BLaER1 (cell line): Measurements from ENCODE around the gene TTN.
"Not testable (repeated sequence)": the region's sequence is repeated elsewhere in the genome, so short reads cannot be mapped to it uniquely, and the experiment has no call there.

ENCODE experiments used
- H3K27ac ChIP-seq: shearing (Covaris generic); formaldehyde crosslinking; 2 replicates; pipeline ENCODE4 v1.8.1; 2022
- H3K27me3 ChIP-seq: shearing (Covaris generic); formaldehyde crosslinking; 2 replicates; pipeline ENCODE4 v1.8.1; 2022
- H3K36me3 ChIP-seq: shearing (Covaris generic); formaldehyde crosslinking; 2 replicates; pipeline ENCODE4 v1.8.1; 2022
- H3K4me1 ChIP-seq: shearing (Covaris generic); formaldehyde crosslinking; 2 replicates; pipeline ENCODE4 v1.8.1; 2022
- H3K4me2 ChIP-seq: shearing (Covaris generic); formaldehyde crosslinking; 2 replicates; pipeline ENCODE4 v1.8.1; 2022
- H3K4me3 ChIP-seq: shearing (Covaris generic); formaldehyde crosslinking; 2 replicates; pipeline ENCODE4 v1.8.1; 2022
- H3K9ac ChIP-seq: shearing (Covaris generic); formaldehyde crosslinking; 2 replicates; pipeline ENCODE4 v1.8.1; 2022
- H3K9me3 ChIP-seq: shearing (Covaris generic); formaldehyde crosslinking; 2 replicates; pipeline ENCODE4 v1.8.1; 2022
- H4K20me1 ChIP-seq: shearing (Covaris generic); formaldehyde crosslinking; 2 replicates; pipeline ENCODE4 v1.8.1; 2022
- Cebpa-rat ChIP-seq: shearing (Covaris generic); IDR thresholded peaks from 2 replicates; pipeline ENCODE4 v1.8.1; 2022

The TTN gene

GRCh38 chr2:178683877-178684276 lies 123.3 kb downstream of the TTN start:
- no peaks in the 10 kb centered on the region for H3K27me3 ChIP-seq
- H3K9me3 ChIP-seq: no peaks in the 10 kb centered on the region
- H3K4me3 ChIP-seq: no peak overlapping the region
- no peaks in the 10 kb centered on the region for H3K4me1 ChIP-seq
- TF ChIP-seq Cebpa-rat: no peak
- H3K27ac ChIP-seq: no peak overlapping the region
- H3K36me3 ChIP-seq: no peaks in the 10 kb centered on the region
- no peaks in the 10 kb centered on the region for H4K20me1 ChIP-seq
- H3K9ac ChIP-seq: no peak overlapping the region
- H3K4me2 ChIP-seq: no peak overlapping the region

- no peak for TF ChIP-seq Cebpa-rat
- Histone ChIP-seq H3K27ac (no peak overlapping the region), H4K20me1 (no peaks in the 10 kb centered on the region), H3K4me3 (no peak overlapping the region), H3K27me3 (no peaks in the 10 kb centered on the region), H3K9ac (no peak overlapping the region), H3K4me1 (no peaks in the 10 kb centered on the region), H3K9me3 (no peaks in the 10 kb centered on the region), H3K36me3 (no peaks in the 10 kb centered on the region), H3K4me2 (no peak overlapping the region)
Observed at GRCh38 chr2:178681081-178681480, 126.1 kb downstream of the TTN start.

GRCh38 chr2:178679891-178680290 lies 127.3 kb downstream of the TTN start:
- Histone ChIP-seq H4K20me1 (no peaks in the 10 kb centered on the region), H3K27ac (no peak overlapping the region), H3K4me3 (no peak overlapping the region), H3K9me3 (no peaks in the 10 kb centered on the region), H3K4me2 (no peak overlapping the region), H3K36me3 (no peaks in the 10 kb centered on the region), H3K9ac (no peak overlapping the region), H3K4me1 (no peaks in the 10 kb centered on the region), H3K27me3 (no peaks in the 10 kb centered on the region)
- TF ChIP-seq Cebpa-rat: no peak

GRCh38 chr2:178677599-178677998 lies 129.6 kb downstream of the TTN start:
- Histone ChIP-seq H3K4me3 (no peak overlapping the region), H3K36me3 (no peaks in the 10 kb centered on the region), H3K9me3 (no peaks in the 10 kb centered on the region), H3K27ac (no peak overlapping the region), H3K4me2 (no peak overlapping the region), H3K9ac (no peak overlapping the region), H3K4me1 (no peaks in the 10 kb centered on the region), H4K20me1 (no peaks in the 10 kb centered on the region), H3K27me3 (no peaks in the 10 kb centered on the region)
- TF ChIP-seq Cebpa-rat: no peak

GRCh38 chr2:178676046-178676445 lies 131.2 kb downstream of the TTN start:
- Histone ChIP-seq H3K4me2 (no peak overlapping the region), H3K27ac (no peak overlapping the region), H3K36me3 (no peaks in the 10 kb centered on the region), H3K27me3 (no peaks in the 10 kb centered on the region), H4K20me1 (no peaks in the 10 kb centered on the region), H3K9me3 (no peaks in the 10 kb centered on the region), H3K4me1 (no peaks in the 10 kb centered on the region), H3K9ac (no peak overlapping the region), H3K4me3 (no peak overlapping the region)
- TF ChIP-seq Cebpa-rat: no peak

GRCh38 chr2:178674122-178674521 lies 133.1 kb downstream of the TTN start:
- Histone ChIP-seq H3K27ac (no peak overlapping the region), H3K27me3 (no peaks in the 10 kb centered on the region), H3K9ac (no peak overlapping the region), H4K20me1 (no peaks in the 10 kb centered on the region), H3K4me2 (no peak overlapping the region), H3K4me3 (no peak overlapping the region), H3K36me3 (no peaks in the 10 kb centered on the region), H3K9me3 (no peaks in the 10 kb centered on the region), H3K4me1 (no peaks in the 10 kb centered on the region)
- no peak for TF ChIP-seq Cebpa-rat

GRCh38 chr2:178666458-178666857 lies 140.8 kb downstream of the TTN start:
- Histone ChIP-seq H3K9ac (no peak overlapping the region), H3K36me3 (no peaks in the 10 kb centered on the region), H3K4me3 (no peak overlapping the region), H3K9me3 (no peaks in the 10 kb centered on the region), H3K27ac (no peak overlapping the region), H3K27me3 (no peaks in the 10 kb centered on the region), H3K4me2 (no peak overlapping the region), H4K20me1 (no peaks in the 10 kb centered on the region), H3K4me1 (no peaks in the 10 kb centered on the region)
- TF ChIP-seq Cebpa-rat: no peak

GRCh38 chr2:178658480-178658879 lies 148.7 kb downstream of the TTN start:
- not testable (repeated sequence) for H3K27ac ChIP-seq, H3K4me2 ChIP-seq, H3K4me1 ChIP-seq, H3K9ac ChIP-seq, H4K20me1 ChIP-seq, H3K36me3 ChIP-seq, H3K4me3 ChIP-seq, H3K9me3 ChIP-seq, H3K27me3 ChIP-seq

GRCh38 chr2:178650554-178650953 lies 156.7 kb downstream of the TTN start:
- Histone ChIP-seq H3K27ac (no peak overlapping the region), H4K20me1 (no peaks in the 10 kb centered on the region), H3K9ac (no peak overlapping the region), H3K9me3 (no peaks in the 10 kb centered on the region), H3K36me3 (no peaks in the 10 kb centered on the region), H3K27me3 (no peaks in the 10 kb centered on the region), H3K4me1 (no peaks in the 10 kb centered on the region), H3K4me3 (no peak overlapping the region), H3K4me2 (no peak overlapping the region)
- TF ChIP-seq Cebpa-rat: no peak

GRCh38 chr2:178644919-178645318 lies 162.3 kb downstream of the TTN start:
- H4K20me1 ChIP-seq: no peaks in the 10 kb centered on the region
- no peak overlapping the region for H3K4me2 ChIP-seq
- no peaks in the 10 kb centered on the region for H3K9me3 ChIP-seq
- TF ChIP-seq Cebpa-rat: no peak
- no peaks in the 10 kb centered on the region for H3K4me1 ChIP-seq
- H3K27ac ChIP-seq: no peak overlapping the region
- no peak overlapping the region for H3K4me3 ChIP-seq
- H3K36me3 ChIP-seq: no peaks in the 10 kb centered on the region
- H3K27me3 ChIP-seq: no peaks in the 10 kb centered on the region
- H3K9ac ChIP-seq: no peak overlapping the region

GRCh38 chr2:178641498-178641897 lies 165.7 kb downstream of the TTN start:
- Histone ChIP-seq H3K9me3 (no peaks in the 10 kb centered on the region), H4K20me1 (no peaks in the 10 kb centered on the region), H3K4me2 (no peak overlapping the region), H3K27ac (no peak overlapping the region), H3K9ac (no peak overlapping the region), H3K36me3 (no peaks in the 10 kb centered on the region), H3K4me3 (no peak overlapping the region), H3K27me3 (no peaks in the 10 kb centered on the region), H3K4me1 (no peaks in the 10 kb centered on the region)
- no peak for TF ChIP-seq Cebpa-rat
